AG10803 (cell line): Measurements from ENCODE around the gene ACRBP.

Experiments used
- DNase-seq: peaks from one replicate; pipeline ENCODE4 v3.0.0; 2010; ENCODE audit warnings: low read depth
- H3K4me3 ChIP-seq: 2 replicates; pipeline ENCODE4 v1.5.1; 2011; ENCODE audit warnings: mild to moderate bottlenecking, low read length, control low read depth
- TF ChIP-seq, protein P1 (sequence below): conservative IDR thresholded peaks from 2 replicates; pipeline ENCODE4 v1.5.1; 2011; ENCODE audit warnings: mild to moderate bottlenecking, low read length, control low read depth, inconsistent platforms

Gene ACRBP

DNA sequence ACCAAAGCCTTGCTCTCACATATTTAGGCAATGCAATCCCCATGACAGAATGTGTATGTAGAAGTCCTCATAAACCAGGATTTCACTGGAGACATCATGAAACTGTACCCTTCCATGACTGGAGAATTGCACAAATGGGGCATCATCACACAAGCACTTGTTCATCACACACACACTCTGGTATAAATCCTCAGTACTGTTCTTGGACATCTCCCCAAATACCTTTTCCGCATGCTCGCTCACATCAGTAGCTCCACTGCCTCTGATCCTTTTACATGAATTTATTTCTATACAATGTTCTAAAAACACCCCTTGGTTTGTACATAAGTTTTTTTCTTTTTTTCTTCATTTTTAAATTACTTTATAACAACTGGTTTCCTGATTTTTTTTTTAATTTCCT, 19.0 kb upstream of the ACRBP start:
- no peak for DNase-seq
- TF ChIP-seq, protein P1, sequence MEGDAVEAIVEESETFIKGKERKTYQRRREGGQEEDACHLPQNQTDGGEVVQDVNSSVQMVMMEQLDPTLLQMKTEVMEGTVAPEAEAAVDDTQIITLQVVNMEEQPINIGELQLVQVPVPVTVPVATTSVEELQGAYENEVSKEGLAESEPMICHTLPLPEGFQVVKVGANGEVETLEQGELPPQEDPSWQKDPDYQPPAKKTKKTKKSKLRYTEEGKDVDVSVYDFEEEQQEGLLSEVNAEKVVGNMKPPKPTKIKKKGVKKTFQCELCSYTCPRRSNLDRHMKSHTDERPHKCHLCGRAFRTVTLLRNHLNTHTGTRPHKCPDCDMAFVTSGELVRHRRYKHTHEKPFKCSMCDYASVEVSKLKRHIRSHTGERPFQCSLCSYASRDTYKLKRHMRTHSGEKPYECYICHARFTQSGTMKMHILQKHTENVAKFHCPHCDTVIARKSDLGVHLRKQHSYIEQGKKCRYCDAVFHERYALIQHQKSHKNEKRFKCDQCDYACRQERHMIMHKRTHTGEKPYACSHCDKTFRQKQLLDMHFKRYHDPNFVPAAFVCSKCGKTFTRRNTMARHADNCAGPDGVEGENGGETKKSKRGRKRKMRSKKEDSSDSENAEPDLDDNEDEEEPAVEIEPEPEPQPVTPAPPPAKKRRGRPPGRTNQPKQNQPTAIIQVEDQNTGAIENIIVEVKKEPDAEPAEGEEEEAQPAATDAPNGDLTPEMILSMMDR = no peak
- H3K4me3 ChIP-seq = no peak overlapping the region

DNA sequence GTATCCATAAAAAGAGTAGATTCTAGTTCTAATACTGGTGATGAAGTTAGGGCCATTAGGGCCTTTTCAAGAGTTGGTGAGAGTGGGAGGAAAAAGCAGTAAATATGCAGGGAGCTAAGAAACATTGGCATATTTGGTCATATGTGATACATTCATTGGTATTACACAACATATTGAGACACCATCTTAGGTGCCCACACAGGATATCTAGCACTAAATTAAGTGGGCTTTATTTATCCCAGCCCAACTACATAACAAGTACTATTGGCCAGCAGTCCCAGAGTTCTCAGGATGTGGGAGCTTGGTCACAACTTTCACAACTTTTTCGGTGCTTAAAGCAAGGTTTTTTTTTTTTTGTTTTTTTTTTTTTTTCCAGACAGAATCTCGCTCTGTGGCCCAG, 17.7 kb upstream of the ACRBP start:
- H3K4me3 ChIP-seq = no peak overlapping the region
- TF ChIP-seq, protein P1 = no peak
- peak; percentile 13 for DNase-seq

DNA sequence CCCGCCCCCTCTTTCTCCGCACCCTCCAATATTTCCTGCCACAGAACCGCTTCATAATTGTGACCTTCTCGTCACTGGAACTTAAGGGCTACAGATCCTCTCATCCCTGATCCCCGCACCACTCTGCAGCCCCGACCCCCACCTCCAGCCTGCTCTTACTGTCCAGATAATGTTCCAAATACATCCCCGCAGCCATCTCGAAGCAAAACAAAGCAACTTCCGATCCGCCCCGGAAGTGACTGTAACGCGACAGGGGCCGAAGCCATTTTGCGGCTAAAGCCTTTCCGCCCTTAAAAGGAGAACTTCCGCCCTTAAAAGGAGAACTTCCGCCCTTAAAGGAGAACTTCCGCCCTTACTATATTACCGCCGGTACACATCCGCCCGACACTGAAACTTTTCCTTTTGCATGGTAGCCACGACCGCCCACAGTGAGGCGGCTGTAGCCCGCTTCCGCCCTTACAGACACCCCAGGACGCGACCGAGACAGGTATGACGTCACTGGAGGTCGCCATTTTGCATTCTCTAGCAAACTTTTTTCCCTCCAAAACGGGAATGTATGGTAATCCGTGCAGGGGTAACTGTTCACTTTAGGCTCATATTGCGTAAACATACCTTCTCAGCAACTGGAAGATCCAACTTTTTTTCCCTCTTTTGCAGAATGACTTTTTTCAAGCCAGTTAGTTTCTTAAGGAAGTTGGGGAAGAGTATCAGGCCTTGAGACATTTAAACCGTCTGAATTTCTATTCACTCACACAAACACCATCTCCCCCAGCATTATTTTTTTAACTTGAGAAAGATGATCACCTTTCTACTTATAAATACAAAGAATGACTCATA, 15.9 kb upstream of the ACRBP start, which contains the start of gene ING4:
Gene ING4 (minus strand): TSS at position 214 of the 837 bp plus-strand sequence. CDS start 18 bp downstream, at position 196.
- TF ChIP-seq, protein P1 = no peak
- DNase-seq = peak; percentile 100
- peak within 1 kb of the TSS; percentile 78 for H3K4me3 ChIP-seq

DNA sequence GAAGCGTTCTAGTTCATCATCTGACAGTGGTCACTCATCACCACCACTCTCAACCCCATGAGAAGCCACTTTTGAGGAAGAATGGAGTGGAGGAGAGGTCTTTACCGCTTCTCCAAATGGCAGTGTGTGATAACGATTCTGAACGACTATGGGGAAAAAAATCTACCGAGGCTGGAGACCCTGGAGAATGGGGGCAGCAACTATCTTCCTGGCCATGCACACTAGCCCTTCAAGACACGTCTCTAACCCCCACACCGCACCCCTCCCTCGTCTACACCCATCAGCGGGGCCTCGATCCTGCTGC, 15.3 kb upstream of the ACRBP start:
- no peak for DNase-seq
- TF ChIP-seq, protein P1 = no peak

DNA sequence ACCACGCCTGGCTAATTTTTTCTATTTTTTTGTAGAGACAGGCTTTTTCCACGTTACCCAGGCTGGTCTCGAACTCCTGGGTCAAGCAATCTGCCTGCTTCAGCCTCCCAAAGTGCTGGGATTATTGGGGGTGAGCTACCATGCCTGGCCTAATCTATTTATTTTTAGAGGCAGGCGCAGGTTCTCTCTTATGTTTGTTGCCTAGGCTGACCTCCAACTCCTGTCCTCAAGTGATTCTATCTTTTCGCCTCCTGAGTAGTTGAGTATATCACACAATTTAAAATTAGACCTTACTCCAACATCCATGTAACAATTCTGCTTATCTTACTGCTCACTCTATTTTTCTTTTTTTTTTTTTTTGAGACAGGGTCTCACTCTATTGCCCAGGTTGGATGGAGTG, 6.8 kb upstream of the ACRBP start:
- no peak overlapping the region for H3K4me3 ChIP-seq
- TF ChIP-seq, protein P1 = no peak
- DNase-seq = no peak

More for the DNA sequence above, 15.3 kb upstream of the ACRBP start:
- H3K4me3 ChIP-seq = peak overlapping the region; percentile 78

DNA sequence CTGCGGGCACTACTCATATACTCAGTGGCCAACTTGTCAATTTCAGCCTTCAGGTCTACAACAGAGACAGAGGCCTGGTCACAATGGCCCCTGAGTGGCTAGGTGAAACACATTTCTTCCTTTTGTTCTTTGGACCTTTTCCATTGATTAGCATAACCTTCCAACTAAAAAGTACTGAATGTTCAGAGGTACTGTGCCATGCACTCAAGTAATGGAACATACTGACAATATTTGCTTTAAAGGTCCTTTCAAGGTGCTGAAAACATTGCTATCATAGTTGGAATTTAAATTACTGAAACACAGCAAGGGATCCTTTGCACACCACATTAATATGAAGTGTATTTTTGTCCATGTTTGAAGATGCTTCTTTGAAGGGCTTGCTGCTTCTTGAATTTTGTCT, 6.1 kb upstream of the ACRBP start:
- H3K4me3 ChIP-seq = no peak overlapping the region
- no peak for DNase-seq
- TF ChIP-seq, protein P1 = no peak

DNA sequence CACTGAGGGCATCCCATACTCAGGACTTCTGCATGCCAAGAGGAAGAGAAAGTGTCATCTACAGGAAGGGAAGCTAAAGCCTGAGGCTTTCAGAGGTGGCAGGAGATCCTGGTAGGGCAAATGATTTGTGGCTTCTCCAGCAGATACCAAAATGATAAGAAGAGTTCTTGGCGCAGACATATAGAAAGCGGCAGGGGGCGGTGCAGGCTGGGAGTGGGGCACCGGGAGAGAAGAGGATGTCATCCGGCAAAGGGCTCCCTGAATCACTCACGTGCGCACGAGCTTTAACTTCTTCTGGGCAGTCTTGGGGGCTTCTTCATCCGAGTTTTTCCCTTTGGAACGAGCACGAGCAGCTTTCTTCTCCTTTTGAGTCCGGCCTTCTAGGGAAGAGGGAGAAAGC, 5.2 kb upstream of the ACRBP start:
- TF ChIP-seq, protein P1 = no peak
- no peak for DNase-seq
- no peak overlapping the region for H3K4me3 ChIP-seq
